IMR-90 (cell line): Measurements from ENCODE around the gene NALCN. TPM values are rescaled to one million over a fixed set of nuclear protein-coding genes. Genes with fewer than 3 reads are reported as not detected.

Experiments used
- ATAC-seq: fragments of 200-7000 bp; cut with Tn5 transposase; 2 replicates; pipeline ENCODE4 v1.9.1; 2020; ENCODE audit warnings: low read depth, mild to moderate bottlenecking, moderate library complexity
- BruUV-seq: library from RNA; stranded (reverse); fragments of 400-500 nt; replicated peaks from 2 replicates; lab custom pipeline; 2021; lab: Mats Ljungman, UMichigan
- CTCF ChIA-PET: fragments of 300-600 bp; formaldehyde crosslinking; extraction: SDS; loops from one replicate; lab custom pipeline; 2021; ENCODE audit warnings: antibody characterized with exemption; lab: Yijun Ruan, JAX
- POLR2A ChIA-PET: fragments of 300-600 bp; sonication (Branson Sonifier 250); formaldehyde crosslinking; loops from one replicate; lab custom pipeline; 2022; ENCODE audit warnings: antibody characterized with exemption; ENCODE audit not compliant: unreplicated experiment; lab: Charles Lee
- DNase-seq: peaks from one replicate; pipeline ENCODE4 v3.0.0; 2013
- H2AFZ ChIP-seq: replicated peaks from 2 replicates; pipeline ENCODE3; 2013; ENCODE audit warnings: low read length, mild to moderate bottlenecking; ENCODE audit not compliant: poor library complexity
- H2AK5ac ChIP-seq: 2 replicates; pipeline ENCODE4 v1.6.1; 2013; ENCODE audit warnings: low read depth, low read length, inconsistent platforms
- H2AK9ac ChIP-seq: replicated peaks from 2 replicates; pipeline ENCODE3; 2013; ENCODE audit warnings: mild to moderate bottlenecking, low read depth, low read length, moderate library complexity; ENCODE audit not compliant: poor library complexity
- H2BK120ac ChIP-seq: 2 replicates; pipeline ENCODE4 v1.6.1; 2013; ENCODE audit warnings: low read depth, low read length, inconsistent platforms
- H2BK15ac ChIP-seq: 3 replicates; pipeline ENCODE4 v1.6.1; 2013; ENCODE audit warnings: low read depth, low read length, inconsistent platforms
- H2BK20ac ChIP-seq: 2 replicates; pipeline ENCODE4 v1.6.1; 2013; ENCODE audit warnings: low read depth, mild to moderate bottlenecking, inconsistent platforms, low read length, moderate library complexity
- H2BK5ac ChIP-seq: 2 replicates; pipeline ENCODE4 v1.6.1; 2013; ENCODE audit warnings: mild to moderate bottlenecking, low read depth, low read length, inconsistent platforms; ENCODE audit not compliant: poor library complexity, severe bottlenecking
- H3K14ac ChIP-seq: replicated peaks from 2 replicates; pipeline ENCODE4 v1.6.1; 2013; ENCODE audit warnings: low read depth, low read length, inconsistent platforms
- H3K18ac ChIP-seq: 2 replicates; pipeline ENCODE4 v1.6.1; 2013; ENCODE audit warnings: low read depth, low read length, control low read depth
- H3K23ac ChIP-seq: 2 replicates; pipeline ENCODE4 v1.6.1; 2013; ENCODE audit warnings: low read depth, low read length, inconsistent platforms
- H3K27ac ChIP-seq: 2 replicates; pipeline ENCODE4 v1.5.1; 2013; ENCODE audit warnings: mild to moderate bottlenecking, control low read depth, low read length; ENCODE audit not compliant: insufficient read depth
- H3K27me3 ChIP-seq: 2 replicates; pipeline ENCODE4 v1.6.1; 2013; ENCODE audit warnings: low read length; ENCODE audit not compliant: control insufficient read depth, insufficient read depth
- H3K36me3 ChIP-seq: 2 replicates; pipeline ENCODE4 v1.6.1; 2013; ENCODE audit warnings: low read length, mixed read lengths; ENCODE audit not compliant: control insufficient read depth, insufficient read depth
- H3K4ac ChIP-seq: 2 replicates; pipeline ENCODE4 v1.6.1; 2013; ENCODE audit warnings: low read depth, low read length, inconsistent platforms
- H3K4me1 ChIP-seq: 2 replicates; pipeline ENCODE4 v1.6.1; 2013; ENCODE audit warnings: low read length, mixed read lengths; ENCODE audit not compliant: control insufficient read depth, insufficient read depth
- H3K4me2 ChIP-seq: 2 replicates; pipeline ENCODE4 v1.6.1; 2013; ENCODE audit warnings: low read depth, mild to moderate bottlenecking, control low read depth, low read length, moderate library complexity
- H3K4me3 ChIP-seq: 2 replicates; pipeline ENCODE4 v1.5.1; 2013; ENCODE audit warnings: low read depth, mild to moderate bottlenecking, control low read depth, low read length, moderate library complexity; ENCODE audit not compliant: insufficient read depth
- H3K56ac ChIP-seq: 2 replicates; pipeline ENCODE4 v1.6.1; 2013; ENCODE audit warnings: low read length, inconsistent platforms; ENCODE audit not compliant: insufficient read depth; ENCODE audit errors: extremely low read depth
- H3K79me1 ChIP-seq, 2 experiments: 2 replicates each; pipeline ENCODE4 v1.6.1; 2013; ENCODE audit warnings: low read length in 2 of 2, inconsistent platforms in 1 of 2, low read depth in 1 of 2
- H3K9ac ChIP-seq: 2 replicates; pipeline ENCODE4 v1.6.1; 2013; ENCODE audit warnings: low read depth, low read length, control low read depth
- H3K9me1 ChIP-seq: 2 replicates; pipeline ENCODE4 v1.6.1; 2013; ENCODE audit warnings: low read length, inconsistent platforms; ENCODE audit not compliant: insufficient read depth
- H3K9me3 ChIP-seq: 2 replicates; pipeline ENCODE4 v1.6.1; 2013; ENCODE audit warnings: low read length; ENCODE audit not compliant: control insufficient read depth, insufficient read depth
- H4K20me1 ChIP-seq: 2 replicates; pipeline ENCODE4 v1.6.1; 2013; ENCODE audit warnings: low read length, inconsistent platforms; ENCODE audit not compliant: insufficient read depth
- H4K5ac ChIP-seq: 2 replicates; pipeline ENCODE4 v1.6.1; 2013; ENCODE audit warnings: mild to moderate bottlenecking, low read depth, low read length, control low read depth
- H4K8ac ChIP-seq, 2 experiments: 2 replicates each; pipeline ENCODE4 v1.6.1; 2013; ENCODE audit warnings: low read depth in 2 of 2, low read length in 2 of 2, control low read depth in 1 of 2, inconsistent platforms in 1 of 2
- H4K91ac ChIP-seq: 2 replicates; pipeline ENCODE4 v1.6.1; 2013; ENCODE audit warnings: low read depth, low read length, inconsistent platforms; ENCODE audit not compliant: insufficient read depth
- CHD1 ChIP-seq: IDR thresholded peaks from 2 replicates; pipeline ENCODE4 v1.6.1; 2012; ENCODE audit warnings: low read depth, low read length, improper control_type of control experiment
- ELK1 ChIP-seq: fragments of 150-350 bp; IDR thresholded peaks from 2 replicates; pipeline ENCODE4 v1.6.1; 2016; ENCODE audit warnings: low read depth, mild to moderate bottlenecking, low read length, moderate library complexity, borderline replicate concordance
- FOS ChIP-seq: fragments of 150-350 bp; IDR thresholded peaks from 2 replicates; pipeline ENCODE4 v1.6.1; 2016; ENCODE audit warnings: low read depth, low read length
- MAFK ChIP-seq: IDR thresholded peaks from 2 replicates; pipeline ENCODE4 v1.6.1; 2012; ENCODE audit warnings: low read depth, low read length, improper control_type of control experiment
- MXI1 ChIP-seq: IDR thresholded peaks from 2 replicates; pipeline ENCODE4 v1.6.1; 2012; ENCODE audit warnings: low read depth, mild to moderate bottlenecking, low read length, moderate library complexity, borderline replicate concordance
- RAD21 ChIP-seq: IDR thresholded peaks from 2 replicates; pipeline ENCODE4 v1.6.1; 2012; ENCODE audit warnings: low read length, improper control_type of control experiment
- RCOR1 ChIP-seq: IDR thresholded peaks from 2 replicates; pipeline ENCODE4 v1.6.1; 2012; ENCODE audit warnings: mild to moderate bottlenecking, low read length, improper control_type of control experiment; ENCODE audit not compliant: insufficient replicate concordance
- WGBS, 2 experiments: methylation state at CpG; one replicate each; pipeline versions ENCODE4 v1.1.5 to v1.1.7; 2013; ENCODE audit warnings: missing lambda C conversion rate in 2 of 2; ENCODE audit not compliant: insufficient read length in 1 of 2; ENCODE audit errors: extremely low coverage in 2 of 2; 5-methylcytosine and 5-hydroxymethylcytosine counted together
- dilution Hi-C: fragments of 300-500 bp; cut with HindIII; formaldehyde crosslinking; loops from one replicate; pipeline ENCODE4 v1.14.3; 2018; ENCODE audit warnings: low sequenced_read_pairs; ENCODE audit not compliant: unreplicated experiment
- in situ Hi-C: fragments of 300-500 bp; cut with MboI; formaldehyde crosslinking; loops from 3 replicates; pipeline ENCODE4 v1.14.3; 2019; ENCODE audit warnings: low sequenced_read_pairs, inconsistent platforms, mixed read lengths
- intact Hi-C: fragments of 100-400 bp; cut with micrococcal nuclease; formaldehyde crosslinking; loops from 2 replicates; pipeline ENCODE4 v1.10.0; 2022
- polyA plus RNA-seq, 3 experiments: library from polyadenylated mRNA; depleted of rRNA; stranded (reverse); fragments of >200 nt; gene quantifications; 2 replicates each; pipeline ENCODE4 v1.2.3, GENCODE V29; 2012; ENCODE audit warnings: low replicate concordance in 1 of 3
- total RNA-seq: library from RNA; depleted of rRNA; stranded (reverse); fragments of >200 nt; gene quantifications from 2 replicates; pipeline ENCODE4 v1.2.3, GENCODE V29; 2012

The NALCN gene
- total and polyA plus RNA-seq, 2 of the 4 experiments (the other 2 are of a cell fraction) = 2.9 to 4.8 TPM

- POLR2A ChIA-PET = no interaction called here
- 0 out of 2 replicates have a peak, but pooled peaks cover 2% of the 10 kb centered on the region for H3K4me1 ChIP-seq
- H3K4ac ChIP-seq = no peak overlapping the region
- no peak overlapping the region for H2BK15ac ChIP-seq
- H3K27ac ChIP-seq = no peak overlapping the region
- H4K5ac ChIP-seq = no peak overlapping the region
- no peaks in the 10 kb centered on the region for H4K20me1 ChIP-seq
- H3K79me1 ChIP-seq = no peaks in the 10 kb centered on the region; a peak in 1 of 4 replicates
- no peak for DNase-seq
- H2BK5ac ChIP-seq = no peak overlapping the region
- H2AK5ac ChIP-seq = no peak overlapping the region
- BruUV-seq = no TSS peak
- H3K27me3 ChIP-seq = no peaks in the 10 kb centered on the region
- H2BK120ac ChIP-seq = no peak overlapping the region
- H3K9ac ChIP-seq = no peak overlapping the region
- no CpG with 5 or more reads among the region's 2 CpGs for WGBS, 2 experiments
- no peak overlapping the region for H2AK9ac ChIP-seq
- CTCF ChIA-PET = no interaction called here
- H3K36me3 ChIP-seq = no peaks in the 10 kb centered on the region
- intact Hi-C loops (no loop called here), in situ Hi-C loops (no loop called here), dilution Hi-C loops (no loop called here)
- no peak overlapping the region for H4K8ac ChIP-seq
- no peak overlapping the region for H4K91ac ChIP-seq
- H3K9me3 ChIP-seq = no peaks in the 10 kb centered on the region
- ATAC-seq = no peak; the same call in 1 of the 2 replicates
- no peak overlapping the region for H3K14ac ChIP-seq
- H3K9me1 ChIP-seq = no peaks in the 10 kb centered on the region
- no peak overlapping the region for H2BK20ac ChIP-seq
- H3K56ac ChIP-seq = no peak overlapping the region
- H3K18ac ChIP-seq = no peak overlapping the region
- no peak overlapping the region for H2AFZ ChIP-seq
- H3K4me3 ChIP-seq = no peak overlapping the region
- no peak overlapping the region for H3K23ac ChIP-seq
- no peak for TF ChIP-seq MXI1
- TF ChIP-seq RAD21 = no peak
- no peak for TF ChIP-seq RCOR1
- no peak for TF ChIP-seq MAFK
- no peak for TF ChIP-seq FOS
- TF ChIP-seq CHD1 = no peak
- no peak for TF ChIP-seq ELK1
- H3K4me2 ChIP-seq = no peak overlapping the region
Observed at GRCh38 chr13:101383595-101383994, 32.7 kb downstream of the NALCN start.
